Tibial nerve (tissue), 4 donors: ENCODE measurements around the gene GATC. TPM values are rescaled to one million over a fixed set of nuclear protein-coding genes. Genes with fewer than 3 reads are reported as not detected.

Experiments used
- DNase-seq, 2 donors: peaks; one replicate each; pipeline ENCODE4 v3.0.0-alpha.2; 2019; ENCODE audit warnings: low spot score in 2 of 2
- H3K27ac ChIP-seq, 4 donors: fragments of 200-600 bp; sonication (generic) in 3 of 4; one replicate each; pipeline ENCODE4 v1.5.1; 2017 to 2019; ENCODE audit warnings: mild to moderate bottlenecking in 1 of 4
- H3K27me3 ChIP-seq, 2 donors: fragments of 200-600 bp; sonication (generic) in 1 of 2; one replicate each; pipeline versions ENCODE4 v1.5.1 to v1.6.0; 2017 to 2019
- H3K36me3 ChIP-seq, 3 donors: fragments of 200-600 bp; sonication (generic); one replicate each; pipeline ENCODE4 v1.5.1; 2018 to 2019
- H3K4me1 ChIP-seq, 4 donors: fragments of 200-600 bp; sonication (generic) in 3 of 4; one replicate each; pipeline ENCODE4 v1.5.1; 2017 to 2019
- H3K4me3 ChIP-seq, 4 donors: fragments of 200-600 bp; sonication (generic) in 3 of 4; one replicate each; pipeline ENCODE4 v1.5.1; 2017 to 2019; ENCODE audit warnings: mild to moderate bottlenecking in 1 of 4, moderate library complexity in 1 of 4
- H3K9me3 ChIP-seq, 4 donors: fragments of 200-600 bp; sonication (generic) in 3 of 4; one replicate each; pipeline ENCODE4 v1.5.1; 2017 to 2019
- CTCF ChIP-seq, 5 experiments: fragments of 200-600 bp in 3 of 5; fragments of 450-650 bp in 2 of 5; sonication (generic) in 3 of 5; IDR thresholded peaks; one replicate each; pipeline ENCODE4 v1.5.1; 2016 to 2019; ENCODE audit warnings: antibody characterized with exemption in 5 of 5, mild to moderate bottlenecking in 3 of 5, moderate library complexity in 2 of 5
- EP300 ChIP-seq, 2 donors: sonication (generic); formaldehyde crosslinking; IDR thresholded peaks; one replicate each; pipeline ENCODE4 v1.6.1; 2017; ENCODE audit warnings: antibody characterized with exemption in 2 of 2, mild to moderate bottlenecking in 1 of 2
- POLR2A ChIP-seq, 2 donors: fragments of 450-650 bp; IDR thresholded peaks; one replicate each; pipeline ENCODE4 v1.6.1; 2017; ENCODE audit warnings: antibody characterized with exemption in 2 of 2, mild to moderate bottlenecking in 2 of 2, moderate library complexity in 2 of 2
- WGBS, 2 donors: methylation state at CpG; one replicate each; pipeline ENCODE4 v1.1.5; 2018; 5-methylcytosine and 5-hydroxymethylcytosine counted together
- total RNA-seq, 4 donors: library from RNA; depleted of rRNA; stranded (reverse); fragments of >200 nt; gene quantifications; one replicate each; pipeline ENCODE4 v1.1.0, GENCODE V29; 2016

Gene GATC
- total RNA-seq, 4 donors from 2014 or later, result 21.0 to 37.3 (median 29.2) TPM

GRCh38 chr12:120466560-120467315, 20.5 kb downstream of the GATC start:
- H3K4me3 ChIP-seq, result no peak overlapping the region
- H3K27ac ChIP-seq, result no peak overlapping the region
- 48 to 52% methylated on average over 8 of the region's 8 CpGs for WGBS, 2 donors
- H3K9me3 ChIP-seq, result no peaks in the 10 kb centered on the region
- H3K4me1 ChIP-seq, result peaks cover 0 to 51% (median 27%) of the 10 kb centered on the region in 4 donors
- TF ChIP-seq EP300 (IDR thresholded peaks at IDR 0.05) (no peak), POLR2A (IDR thresholded peaks at IDR 0.05) (no peak), CTCF (IDR thresholded peaks at IDR 0.05) (peak; percentile 10 to 39 (median 26))
- peaks cover 0 to 58% (median 4%) of the 10 kb centered on the region in 3 donors for H3K36me3 ChIP-seq
- DNase-seq, result peak in 1 of 2 donors; percentile 22
- H3K27me3 ChIP-seq, result no peaks in the 10 kb centered on the region

GRCh38 chr12:120467439-120467838, 21.2 kb downstream of the GATC start:
- WGBS, 2 donors, result 90 to 92% methylated on average over 6 of the region's 6 CpGs
- Histone ChIP-seq H3K4me1 (peaks cover 0 to 51% (median 27%) of the 10 kb centered on the region in 4 donors), H3K9me3 (no peaks in the 10 kb centered on the region), H3K36me3 (peaks cover 0 to 51% (median 4%) of the 10 kb centered on the region in 3 donors), H3K27ac (no peak overlapping the region), H3K4me3 (no peak overlapping the region), H3K27me3 (no peaks in the 10 kb centered on the region)
- TF ChIP-seq POLR2A (IDR thresholded peaks at IDR 0.05) (no peak), CTCF (IDR thresholded peaks at IDR 0.05) (no peak), EP300 (IDR thresholded peaks at IDR 0.05) (no peak)
- no peak for DNase-seq

GRCh38 chr12:120468325-120468820, 22.1 kb downstream of the GATC start:
- Histone ChIP-seq H3K4me1 (peaks cover 0 to 51% (median 27%) of the 10 kb centered on the region in 4 donors), H3K36me3 (peaks cover 0 to 41% (median 4%) of the 10 kb centered on the region in 3 donors), H3K9me3 (no peaks in the 10 kb centered on the region), H3K4me3 (peak overlapping the region; percentile 70 to 100 (median 95)), H3K27ac (peak overlapping the region; percentile 83 to 95 (median 92)), H3K27me3 (no peaks in the 10 kb centered on the region)
- peak in 1 of 2 donors; percentile 12 for DNase-seq
- 1% methylated on average over 19 to 23 of the region's 23 CpGs for WGBS, 2 donors
- TF ChIP-seq EP300 (IDR thresholded peaks at IDR 0.05) (no peak), CTCF (IDR thresholded peaks at IDR 0.05) (no peak), POLR2A (IDR thresholded peaks at IDR 0.05) (no peak)

- no peak for TF ChIP-seq POLR2A (IDR thresholded peaks at IDR 0.05)
- no peak for TF ChIP-seq EP300 (IDR thresholded peaks at IDR 0.05)
- TF ChIP-seq CTCF (IDR thresholded peaks at IDR 0.05), result no peak
- Histone ChIP-seq H3K9me3 (no peaks in the 10 kb centered on the region), H3K4me3 (peak overlapping the region; percentile 70 to 100 (median 95)), H3K36me3 (peaks cover 0 to 36% (median 4%) of the 10 kb centered on the region in 3 donors), H3K27ac (peak overlapping the region; percentile 83 to 95 (median 92)), H3K4me1 (peaks cover 0 to 51% (median 27%) of the 10 kb centered on the region in 4 donors), H3K27me3 (no peaks in the 10 kb centered on the region)
- 0 to 1% methylated on average over 35 to 41 of the region's 57 CpGs for WGBS, 2 donors
- peak in 1 of 2 donors; percentile 7 for DNase-seq
Measured at GRCh38 chr12:120468821-120469449, 22.7 kb downstream of the GATC start.
